DOHH2 (cell line): ENCODE data around the gene ADIPOR2.

Experiments
- H3F3A ChIP-seq: fragments of 200-600 bp; sonication (generic), shearing (Covaris generic); 2 replicates; pipeline ENCODE4 v1.6.0; 2016; ENCODE audit warnings: antibody characterized with exemption, mild to moderate bottlenecking; ENCODE audit not compliant: control insufficient read depth, insufficient read depth
- H3K27ac ChIP-seq: fragments of 200-600 bp; sonication (generic); 2 replicates; pipeline ENCODE4 v1.5.1; 2014; ENCODE audit warnings: low read depth, mild to moderate bottlenecking, low read length, moderate library complexity
- H3K27me3 ChIP-seq: fragments of 200-600 bp; sonication (generic); 2 replicates; pipeline ENCODE4 v1.6.1; 2014; ENCODE audit warnings: mild to moderate bottlenecking, low read length, mixed read lengths; ENCODE audit not compliant: control insufficient read depth
- H3K36me3 ChIP-seq: fragments of 200-600 bp; sonication (generic); 2 replicates; pipeline ENCODE4 v1.6.1; 2014; ENCODE audit warnings: mild to moderate bottlenecking, low read length, moderate library complexity, mixed read lengths; ENCODE audit not compliant: control insufficient read depth
- H3K4me1 ChIP-seq: fragments of 200-600 bp; sonication (generic); 2 replicates; pipeline ENCODE4 v1.6.1; 2014; ENCODE audit warnings: mild to moderate bottlenecking, low read length, mixed read lengths; ENCODE audit not compliant: control insufficient read depth
- H3K4me2 ChIP-seq: fragments of 200-600 bp; sonication (generic); 2 replicates; pipeline ENCODE4 v1.6.0; 2014; ENCODE audit warnings: mild to moderate bottlenecking, low read length, moderate library complexity
- H3K4me3 ChIP-seq: fragments of 200-600 bp; sonication (generic); 2 replicates; pipeline ENCODE4 v1.5.1; 2014; ENCODE audit warnings: mild to moderate bottlenecking, low read length, mixed read lengths
- H3K79me2 ChIP-seq: fragments of 200-600 bp; sonication (generic); 2 replicates; pipeline ENCODE4 v1.6.1; 2014; ENCODE audit warnings: mild to moderate bottlenecking, low read length, mixed read lengths; ENCODE audit not compliant: control insufficient read depth
- H3K9me2 ChIP-seq: fragments of 200-600 bp; sonication (generic); replicated peaks from 2 replicates; pipeline ENCODE4 v1.6.1; 2014; ENCODE audit warnings: mild to moderate bottlenecking, low read length, mixed read lengths; ENCODE audit not compliant: control insufficient read depth
- H3K9me3 ChIP-seq: fragments of 200-600 bp; sonication (generic); 2 replicates; pipeline ENCODE4 v1.6.1; 2014; ENCODE audit warnings: antibody characterized with exemption, low read length, mixed read lengths; ENCODE audit not compliant: control insufficient read depth, insufficient read depth
- H4K20me1 ChIP-seq: fragments of 200-600 bp; sonication (generic); 2 replicates; pipeline ENCODE4 v1.6.0; 2014; ENCODE audit warnings: low read depth, mild to moderate bottlenecking, antibody characterized with exemption, low read length, moderate library complexity; ENCODE audit not compliant: control insufficient read depth, insufficient read depth
- EZH2phosphoT487 ChIP-seq: fragments of 200-600 bp; sonication (generic); IDR thresholded peaks from 2 replicates; pipeline ENCODE4 v1.6.1; 2017; ENCODE audit warnings: borderline replicate concordance, mild to moderate bottlenecking, antibody characterized with exemption, low read length, moderate library complexity, mixed read lengths
- TF ChIP-seq, protein P1 (sequence below): fragments of 200-600 bp; sonication (generic); IDR thresholded peaks from one replicate; pipeline ENCODE4 v1.5.1; 2014; ENCODE audit warnings: antibody characterized with exemption, mild to moderate bottlenecking, low read depth, low read length; ENCODE audit not compliant: poor library complexity, severe bottlenecking

Gene ADIPOR2

DNA sequence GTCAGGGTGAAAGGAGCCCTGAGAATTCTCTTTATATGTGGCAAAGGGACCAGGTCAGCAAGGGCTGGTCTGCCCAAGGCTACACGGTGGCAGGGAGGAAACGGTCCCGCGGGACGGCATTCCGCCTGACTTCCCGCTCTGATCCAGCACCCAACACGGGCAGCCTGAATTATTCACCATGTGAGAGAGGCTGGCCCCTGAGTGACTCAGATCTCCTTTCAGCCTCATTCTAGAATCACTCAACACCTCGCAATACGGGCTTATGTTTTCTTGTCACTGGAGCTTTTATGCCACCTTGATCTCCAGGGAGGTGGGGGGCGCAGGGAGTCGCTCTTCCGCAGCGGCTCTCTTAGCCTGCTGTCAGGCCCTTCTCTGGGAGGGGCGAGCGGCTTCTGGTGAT lies 138.0 kb downstream of the ADIPOR2 start:
- Histone ChIP-seq H3K4me2 (no peak overlapping the region), H3K4me1 (no peaks in the 10 kb centered on the region), H3K27me3 (peaks cover 15% of the 10 kb centered on the region), H3K9me2 (no peaks in the 10 kb centered on the region), H3K4me3 (no peak overlapping the region), H3K27ac (no peak overlapping the region), H3K9me3 (no peaks in the 10 kb centered on the region), H3K36me3 (no peaks in the 10 kb centered on the region), H4K20me1 (no peaks in the 10 kb centered on the region), H3F3A (no peaks in the 10 kb centered on the region), H3K79me2 (no peaks in the 10 kb centered on the region)
- TF ChIP-seq, protein P1, sequence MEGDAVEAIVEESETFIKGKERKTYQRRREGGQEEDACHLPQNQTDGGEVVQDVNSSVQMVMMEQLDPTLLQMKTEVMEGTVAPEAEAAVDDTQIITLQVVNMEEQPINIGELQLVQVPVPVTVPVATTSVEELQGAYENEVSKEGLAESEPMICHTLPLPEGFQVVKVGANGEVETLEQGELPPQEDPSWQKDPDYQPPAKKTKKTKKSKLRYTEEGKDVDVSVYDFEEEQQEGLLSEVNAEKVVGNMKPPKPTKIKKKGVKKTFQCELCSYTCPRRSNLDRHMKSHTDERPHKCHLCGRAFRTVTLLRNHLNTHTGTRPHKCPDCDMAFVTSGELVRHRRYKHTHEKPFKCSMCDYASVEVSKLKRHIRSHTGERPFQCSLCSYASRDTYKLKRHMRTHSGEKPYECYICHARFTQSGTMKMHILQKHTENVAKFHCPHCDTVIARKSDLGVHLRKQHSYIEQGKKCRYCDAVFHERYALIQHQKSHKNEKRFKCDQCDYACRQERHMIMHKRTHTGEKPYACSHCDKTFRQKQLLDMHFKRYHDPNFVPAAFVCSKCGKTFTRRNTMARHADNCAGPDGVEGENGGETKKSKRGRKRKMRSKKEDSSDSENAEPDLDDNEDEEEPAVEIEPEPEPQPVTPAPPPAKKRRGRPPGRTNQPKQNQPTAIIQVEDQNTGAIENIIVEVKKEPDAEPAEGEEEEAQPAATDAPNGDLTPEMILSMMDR = no peak
- TF ChIP-seq EZH2phosphoT487 = no peak

- Histone ChIP-seq H3K36me3 (no peaks in the 10 kb centered on the region), H3K9me3 (no peaks in the 10 kb centered on the region), H3K79me2 (no peaks in the 10 kb centered on the region), H3K27me3 (peaks cover 15% of the 10 kb centered on the region), H3K4me2 (no peak overlapping the region), H3K9me2 (no peaks in the 10 kb centered on the region), H3K4me1 (no peaks in the 10 kb centered on the region), H3K4me3 (no peak overlapping the region), H4K20me1 (no peaks in the 10 kb centered on the region), H3K27ac (no peak overlapping the region), H3F3A (no peaks in the 10 kb centered on the region)
- TF ChIP-seq, protein P1 = no peak
- TF ChIP-seq EZH2phosphoT487 = no peak
These were observed 138.5 kb downstream of the ADIPOR2 start for GRCh38 chr12:1829306-1829900.

- no peaks in the 10 kb centered on the region for H3K4me1 ChIP-seq
- H3K79me2 ChIP-seq = no peaks in the 10 kb centered on the region
- no peak for TF ChIP-seq EZH2phosphoT487
- TF ChIP-seq, protein P1 = no peak
- H3K4me3 ChIP-seq = no peak overlapping the region
- no peaks in the 10 kb centered on the region for H3K9me2 ChIP-seq
- H3K27ac ChIP-seq = no peak overlapping the region
- peaks cover 13% of the 10 kb centered on the region for H3K27me3 ChIP-seq
- no peaks in the 10 kb centered on the region for H3K36me3 ChIP-seq
- H4K20me1 ChIP-seq = no peaks in the 10 kb centered on the region
- H3K4me2 ChIP-seq = no peak overlapping the region
- H3K9me3 ChIP-seq = no peaks in the 10 kb centered on the region
- H3F3A ChIP-seq = no peaks in the 10 kb centered on the region
These were observed 139.6 kb downstream of the ADIPOR2 start for GRCh38 chr12:1830401-1830845.
